Measurements from ENCODE around the gene DMBT1.

- TF ChIP-seq CTCF (IDR thresholded peaks at IDR 0.05) (no peak), EZH2phosphoT487 (IDR thresholded peaks at IDR 0.05) (no peak), EZH2 (IDR thresholded peaks at IDR 0.05) (no peak)
Observed at GRCh38 chr10:122673269-122673668, 112.7 kb downstream of the DMBT1 start.
